ENCODE data around the gene PSMD1.

Gene PSMD1

GRCh38 chr2:231028889-231029288, 27.8 kb upstream of the PSMD1 start:
- H3K4me3 ChIP-seq (ENCODE audit: low read depth, low read length), result no peak overlapping the region
- no peak for DNase-seq (ENCODE audit: low read depth)
- TF ChIP-seq, protein P1, sequence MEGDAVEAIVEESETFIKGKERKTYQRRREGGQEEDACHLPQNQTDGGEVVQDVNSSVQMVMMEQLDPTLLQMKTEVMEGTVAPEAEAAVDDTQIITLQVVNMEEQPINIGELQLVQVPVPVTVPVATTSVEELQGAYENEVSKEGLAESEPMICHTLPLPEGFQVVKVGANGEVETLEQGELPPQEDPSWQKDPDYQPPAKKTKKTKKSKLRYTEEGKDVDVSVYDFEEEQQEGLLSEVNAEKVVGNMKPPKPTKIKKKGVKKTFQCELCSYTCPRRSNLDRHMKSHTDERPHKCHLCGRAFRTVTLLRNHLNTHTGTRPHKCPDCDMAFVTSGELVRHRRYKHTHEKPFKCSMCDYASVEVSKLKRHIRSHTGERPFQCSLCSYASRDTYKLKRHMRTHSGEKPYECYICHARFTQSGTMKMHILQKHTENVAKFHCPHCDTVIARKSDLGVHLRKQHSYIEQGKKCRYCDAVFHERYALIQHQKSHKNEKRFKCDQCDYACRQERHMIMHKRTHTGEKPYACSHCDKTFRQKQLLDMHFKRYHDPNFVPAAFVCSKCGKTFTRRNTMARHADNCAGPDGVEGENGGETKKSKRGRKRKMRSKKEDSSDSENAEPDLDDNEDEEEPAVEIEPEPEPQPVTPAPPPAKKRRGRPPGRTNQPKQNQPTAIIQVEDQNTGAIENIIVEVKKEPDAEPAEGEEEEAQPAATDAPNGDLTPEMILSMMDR (IDR thresholded peaks at IDR 0.05; ENCODE audit: control insufficient read depth, extremely low read depth, insufficient read depth), result no peak

- TF ChIP-seq, protein P1 (IDR thresholded peaks at IDR 0.05; ENCODE audit: control insufficient read depth, extremely low read depth, insufficient read depth), result no peak
- no peak for DNase-seq (ENCODE audit: low read depth)
- H3K4me3 ChIP-seq (ENCODE audit: low read depth, low read length), result no peak overlapping the region
Measured at GRCh38 chr2:231029563-231029962, 27.1 kb upstream of the PSMD1 start.

- DNase-seq (ENCODE audit: low read depth), result no peak
- TF ChIP-seq, protein P1 (IDR thresholded peaks at IDR 0.05; ENCODE audit: control insufficient read depth, extremely low read depth, insufficient read depth), result no peak
- no peak overlapping the region for H3K4me3 ChIP-seq (ENCODE audit: low read depth, low read length)
Measured at GRCh38 chr2:231030725-231031124, 25.9 kb upstream of the PSMD1 start.

- no peak for DNase-seq (ENCODE audit: low read depth)
- H3K4me3 ChIP-seq (ENCODE audit: low read depth, low read length), result no peak overlapping the region
Measured at GRCh38 chr2:231032575-231033140, 24.0 kb upstream of the PSMD1 start.

DNA sequence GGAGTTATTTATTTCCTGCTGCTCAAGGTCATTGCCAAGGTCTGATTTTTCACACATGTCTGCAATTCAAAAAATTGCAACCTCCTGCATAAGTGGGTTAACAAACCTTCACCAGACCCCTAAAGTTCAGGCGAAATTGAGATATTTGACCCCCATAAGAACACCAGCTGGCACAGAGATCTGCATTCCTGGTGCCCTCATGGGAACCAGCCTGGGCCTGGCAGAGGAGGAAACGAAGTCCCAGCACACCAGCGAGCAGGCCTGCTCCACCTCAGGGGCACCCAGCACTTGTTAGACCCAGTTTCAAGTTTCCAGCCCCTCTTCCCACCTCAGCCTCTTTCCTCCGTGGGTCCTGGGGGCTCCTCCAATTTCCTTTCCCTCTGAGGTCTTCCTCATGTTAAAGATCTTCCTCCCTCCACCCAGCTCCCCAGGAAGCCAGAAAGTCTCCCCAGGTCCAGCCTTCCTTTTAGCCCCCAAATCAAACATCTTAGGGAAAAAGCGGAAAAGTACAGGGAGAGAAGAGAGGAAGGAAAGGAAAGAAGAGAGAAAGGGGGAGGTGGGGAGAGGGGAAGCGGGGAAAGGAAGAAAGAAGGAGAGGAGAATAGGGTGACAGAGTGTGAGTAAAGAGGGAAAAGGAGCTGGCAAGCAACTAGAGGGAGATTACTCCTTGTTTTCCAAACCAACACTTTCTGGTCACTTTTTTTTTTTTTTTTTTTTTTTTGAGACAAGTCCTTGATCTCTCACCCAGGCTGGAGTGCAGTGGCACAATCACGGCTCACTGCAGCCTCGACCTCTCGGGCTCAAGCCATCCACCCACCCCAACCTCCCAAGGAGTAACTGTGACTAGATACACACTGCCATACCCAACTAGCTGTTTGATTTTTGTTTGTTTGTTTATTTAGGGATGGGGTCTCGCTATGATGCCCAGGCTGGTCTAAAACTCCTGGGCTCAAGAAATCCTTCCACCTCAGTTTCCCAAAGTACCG, 23.2 kb upstream of the PSMD1 start:
- DNase-seq (ENCODE audit: low read depth), result no peak
- H3K4me3 ChIP-seq (ENCODE audit: low read depth, low read length), result no peak overlapping the region
- TF ChIP-seq, protein P1 (IDR thresholded peaks at IDR 0.05; ENCODE audit: control insufficient read depth, extremely low read depth, insufficient read depth), result no peak

More at GRCh38 chr2:231032575-231033140, 24.0 kb upstream of the PSMD1 start:
- TF ChIP-seq, protein P1 (IDR thresholded peaks at IDR 0.05; ENCODE audit: control insufficient read depth, extremely low read depth, insufficient read depth), result no peak

DNA sequence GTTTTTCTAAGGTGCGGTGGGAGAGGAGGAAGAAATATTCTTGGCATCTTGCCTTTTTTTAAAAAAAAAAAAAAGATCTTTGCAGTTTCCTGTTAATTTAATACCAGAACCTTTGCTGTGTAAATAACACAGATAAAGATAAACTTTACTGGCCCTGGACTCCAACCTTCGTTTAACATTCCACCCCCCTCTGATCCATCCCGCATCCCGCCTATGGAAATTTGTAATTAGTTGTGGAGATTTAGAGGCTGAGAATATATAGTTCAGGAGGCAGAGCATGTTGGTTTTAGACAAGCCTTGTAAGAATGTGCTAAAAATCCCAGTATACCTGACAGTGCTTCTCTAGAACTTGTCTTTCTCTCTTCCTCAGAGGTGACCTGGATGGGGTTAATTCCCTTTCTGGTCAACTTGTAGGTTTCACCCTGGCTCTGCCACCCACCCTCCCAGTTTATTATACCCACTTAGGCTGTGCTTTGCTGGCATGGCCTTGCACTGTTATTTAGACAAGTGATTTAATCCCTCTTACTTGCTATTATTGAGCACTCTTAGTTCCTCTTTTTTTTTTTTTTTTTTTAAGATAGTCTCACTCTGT, 22.3 kb upstream of the PSMD1 start:
- TF ChIP-seq, protein P1 (IDR thresholded peaks at IDR 0.05; ENCODE audit: control insufficient read depth, extremely low read depth, insufficient read depth), result no peak
- no peak overlapping the region for H3K4me3 ChIP-seq (ENCODE audit: low read depth, low read length)
- DNase-seq (ENCODE audit: low read depth), result no peak

Data from LNCaP clone FGC (cell line).